Right lobe of liver (tissue), 4 donors: ENCODE data around the gene MRPL3.

ENCODE experiments used
- CTCF ChIP-seq, 4 donors: fragments of 200-600 bp in 3 of 4; fragments of 450-650 bp in 1 of 4; IDR thresholded peaks; one replicate each; pipeline versions ENCODE4 v1.5.1 to v1.8.0; 2016 to 2022; ENCODE audit warnings: antibody characterized with exemption in 4 of 4, mild to moderate bottlenecking in 2 of 4
- POLR2A ChIP-seq: fragments of 450-650 bp; IDR thresholded peaks from one replicate; pipeline ENCODE4 v1.6.1; 2017; ENCODE audit warnings: antibody characterized with exemption, mild to moderate bottlenecking
- donor health status: DM: no; HTN: no; CAD: no.
- donor health status: DM: no; HTN: no; CAD: no.
- donor health status: DM: no; HTN: yes; CAD: no.

GRCh38 chr3:131470377-131470776, 32.4 kb downstream of the MRPL3 start:
- no peak for TF ChIP-seq POLR2A
- TF ChIP-seq CTCF (IDR thresholded peaks at IDR 0.05) = no peak
